Stomach (tissue), 4 donors: ENCODE measurements around the gene LNPEP.

Experiments
- EP300 ChIP-seq: sonication (generic); formaldehyde crosslinking; IDR thresholded peaks from one replicate; pipeline ENCODE4 v1.6.1; 2017; ENCODE audit warnings: antibody characterized with exemption
- POLR2AphosphoS5 ChIP-seq, 3 donors: sonication (generic); formaldehyde crosslinking; IDR thresholded peaks; one replicate each; pipeline ENCODE4 v1.6.1; 2016; ENCODE audit warnings: antibody characterized with exemption in 3 of 3

GRCh38 chr5:96935559-96936430, at the start of gene LNPEP:
- TF ChIP-seq POLR2AphosphoS5 (IDR thresholded peaks at IDR 0.05) (peak; percentile 92 to 98 (median 92)), EP300 (no peak)
